ENCODE measurements around the gene SPSB2. TPM values are rescaled to one million over a fixed set of nuclear protein-coding genes. Genes with fewer than 3 reads are reported as not detected.
A peak's percentile ranks its signal among the peaks of the same experiment; 100 is the strongest.

SPSB2 gene
- total RNA-seq, 1 experiment from 2014 or later, result 38.3 TPM

- in situ Hi-C loops (cut with HindIII; ENCODE audit: low sequenced_read_pairs), result no loop called here
Measured at GRCh38 chr12:6837370-6838060, 35.6 kb downstream of the SPSB2 start.

GRCh38 chr12:6836851-6837250 is 36.3 kb downstream of the SPSB2 start:
- in situ Hi-C loops (cut with HindIII; ENCODE audit: low sequenced_read_pairs), result no loop called here
- no peak for DNase-seq (ENCODE audit: low spot score)

More at GRCh38 chr12:6837370-6838060, 35.6 kb downstream of the SPSB2 start:
- no peak for DNase-seq (ENCODE audit: low spot score)

GRCh38 chr12:6834873-6835272 is 38.2 kb downstream of the SPSB2 start:
- in situ Hi-C loops (cut with HindIII; ENCODE audit: low sequenced_read_pairs), result no loop called here
- no peak for DNase-seq (ENCODE audit: low spot score)

GRCh38 chr12:6834254-6834653 is 38.8 kb downstream of the SPSB2 start:
- no peak for DNase-seq (ENCODE audit: low spot score)
- in situ Hi-C loops (cut with HindIII; ENCODE audit: low sequenced_read_pairs), result no loop called here

DNA sequence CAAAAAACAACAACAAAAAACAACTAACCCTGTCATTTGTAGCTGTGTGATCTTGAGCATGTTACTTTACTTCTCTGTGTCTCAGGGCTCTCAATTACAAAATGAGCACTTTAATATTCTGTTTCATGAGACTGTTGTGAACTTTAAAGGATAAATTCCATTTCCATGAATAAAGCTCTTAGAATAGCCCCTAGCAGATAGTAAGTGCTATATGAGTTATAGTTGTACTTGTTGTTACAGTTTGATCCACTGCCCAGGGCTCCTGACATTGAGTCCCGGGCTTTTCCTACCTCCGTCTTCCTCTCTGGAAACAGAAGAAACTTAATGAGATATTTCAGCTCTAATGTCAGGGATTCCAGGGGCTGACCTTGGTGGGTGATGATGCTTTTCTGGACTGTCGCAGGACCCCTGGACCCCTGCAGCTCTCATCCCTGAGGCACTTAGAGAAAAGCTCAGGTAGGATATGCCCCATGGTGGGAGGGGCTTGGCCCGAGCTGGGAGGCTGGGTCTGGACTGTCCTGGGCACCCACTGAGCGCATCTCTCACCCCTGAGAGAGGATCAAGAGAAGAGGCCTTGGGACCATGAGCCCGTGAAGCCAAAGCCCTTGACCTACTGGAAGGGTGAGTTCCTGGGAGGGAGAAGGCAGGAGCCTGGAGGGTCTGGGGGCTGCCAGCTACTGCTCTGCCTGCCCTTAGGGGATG is 39.8 kb downstream of the SPSB2 start:
- DNase-seq (ENCODE audit: low spot score), result no peak
- in situ Hi-C loops (cut with HindIII; ENCODE audit: low sequenced_read_pairs), result no loop called here

DNA sequence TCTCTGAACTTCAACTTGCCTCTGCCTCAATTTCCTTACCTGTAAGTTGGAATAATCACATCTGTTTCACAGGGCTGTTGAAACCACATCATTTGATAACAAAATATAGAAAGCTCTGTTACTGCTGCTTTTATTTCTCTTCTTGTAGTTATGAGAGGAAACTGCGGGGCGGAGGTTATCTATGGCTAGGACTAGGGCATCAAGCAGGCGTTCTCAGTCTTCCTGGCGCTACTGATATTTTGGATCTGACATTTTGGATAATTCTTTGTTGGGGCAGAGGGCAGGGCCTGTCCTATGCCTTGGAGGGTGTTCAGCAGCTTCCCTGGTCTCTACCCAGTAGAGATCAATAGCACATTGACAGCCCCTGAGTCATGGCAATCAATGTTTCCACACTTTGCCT is 41.0 kb downstream of the SPSB2 start:
- in situ Hi-C loops (cut with HindIII; ENCODE audit: low sequenced_read_pairs), result no loop called here
- DNase-seq (ENCODE audit: low spot score), result no peak

DNA sequence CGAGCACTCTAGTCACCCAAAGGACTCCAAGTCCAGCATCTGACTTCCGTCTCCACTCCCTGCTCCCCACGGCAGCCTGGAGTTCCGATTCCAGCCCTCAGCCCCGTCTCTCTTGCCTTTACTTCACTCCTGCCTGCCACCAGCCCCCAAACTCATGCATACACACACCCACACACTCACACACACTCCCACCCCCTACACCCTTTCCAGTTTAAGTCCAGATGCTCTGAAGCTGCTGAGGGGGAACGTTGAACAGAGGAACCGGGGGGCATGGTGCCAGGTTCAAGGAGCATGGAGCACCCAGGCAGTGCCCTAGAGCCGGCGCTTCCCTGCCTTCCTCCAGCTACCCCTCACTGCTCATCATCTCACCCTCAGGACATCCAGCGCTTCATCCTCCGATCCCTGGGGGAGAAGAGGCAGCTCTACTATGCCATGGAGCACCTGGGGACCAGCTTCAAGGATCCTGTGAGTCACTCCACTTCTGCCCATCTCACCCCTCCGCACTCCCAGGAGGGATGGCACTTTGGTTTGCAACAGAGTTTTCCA is 41.6 kb downstream of the SPSB2 start:
- no peak for DNase-seq (ENCODE audit: low spot score)
- in situ Hi-C loops (cut with HindIII; ENCODE audit: low sequenced_read_pairs), result no loop called here

GRCh38 chr12:6830999-6831398 is 42.1 kb downstream of the SPSB2 start:
- in situ Hi-C loops (cut with HindIII; ENCODE audit: low sequenced_read_pairs), result no loop called here

GRCh38 chr12:6830286-6830890 is 42.7 kb downstream of the SPSB2 start:
- in situ Hi-C loops (cut with HindIII; ENCODE audit: low sequenced_read_pairs), result no loop called here
- no peak for DNase-seq (ENCODE audit: low spot score)

More at GRCh38 chr12:6830999-6831398, 42.1 kb downstream of the SPSB2 start:
- no peak for DNase-seq (ENCODE audit: low spot score)

DNA sequence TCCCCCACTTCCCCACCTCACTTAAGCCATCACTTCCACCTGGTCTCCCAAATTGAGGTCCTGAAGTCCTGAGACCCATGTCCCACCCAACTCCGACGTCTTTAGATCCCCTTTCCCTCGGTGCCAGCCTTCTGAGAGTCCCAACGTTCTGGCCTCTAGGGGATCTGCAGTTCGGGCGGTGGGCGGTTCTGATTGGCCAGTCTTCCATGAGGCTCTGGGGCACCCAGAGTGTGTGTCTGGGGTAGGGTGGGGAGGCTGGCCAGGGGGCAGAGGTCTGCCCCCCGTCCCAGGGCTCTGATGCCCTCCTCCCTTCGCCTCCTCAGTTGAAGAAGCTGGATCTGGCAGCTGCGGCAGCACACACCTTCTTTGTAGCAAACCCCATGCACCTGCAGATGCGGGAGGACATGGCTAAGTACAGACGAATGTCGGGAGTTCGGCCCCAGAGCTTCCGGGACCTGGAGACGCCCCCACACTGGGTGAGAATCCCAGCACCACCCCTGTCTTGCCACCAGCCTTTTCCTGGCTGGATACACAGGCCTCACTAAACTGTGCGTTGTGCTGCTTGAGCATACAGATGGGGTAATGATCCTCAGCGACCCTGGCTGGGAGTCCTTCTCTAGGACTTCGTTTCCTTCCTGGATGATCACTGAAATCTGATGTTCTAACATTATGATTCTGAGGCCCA is 43.4 kb downstream of the SPSB2 start:
- in situ Hi-C loops (cut with HindIII; ENCODE audit: low sequenced_read_pairs), result no loop called here
- DNase-seq (ENCODE audit: low spot score), result no peak

DNA sequence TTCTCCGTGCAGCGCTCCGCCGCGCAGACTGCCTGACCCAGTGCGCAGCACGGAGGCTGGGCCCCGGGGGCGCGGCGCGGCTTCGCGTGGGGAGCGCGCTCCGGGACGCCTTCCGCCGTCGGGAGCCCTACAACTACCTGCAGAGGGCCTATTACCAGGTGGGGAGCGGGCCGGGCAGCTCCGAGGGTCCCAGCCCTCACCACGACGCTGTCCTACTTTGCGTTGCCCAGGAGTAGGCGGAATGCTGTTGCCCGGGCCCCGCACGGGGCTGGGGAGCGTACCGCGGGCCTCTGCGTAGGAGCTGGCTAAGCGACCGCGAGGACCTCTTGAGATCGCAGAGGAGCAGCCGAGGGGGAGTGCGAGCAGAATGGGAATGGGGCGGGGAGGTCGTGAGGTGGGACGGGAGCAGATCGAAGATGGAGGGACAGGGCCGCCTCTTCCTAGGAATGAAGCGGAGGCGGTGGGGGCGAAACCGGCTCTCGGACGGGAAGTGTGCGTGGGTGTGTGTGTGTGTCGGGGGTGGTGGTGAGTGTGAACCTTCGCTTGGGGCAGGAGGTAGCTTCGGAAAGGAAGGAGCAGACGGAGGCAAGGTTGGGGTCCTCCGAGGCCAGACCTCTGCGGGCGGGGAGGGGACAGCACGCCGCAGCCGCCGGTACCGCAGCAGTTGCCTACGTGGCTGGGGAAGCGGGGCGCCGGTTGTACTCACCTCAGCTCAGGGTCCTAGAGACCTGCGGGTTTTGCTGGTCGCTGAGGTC is 44.1 kb downstream of the SPSB2 start:
- in situ Hi-C loops (cut with HindIII; ENCODE audit: low sequenced_read_pairs), result no loop called here

DNA sequence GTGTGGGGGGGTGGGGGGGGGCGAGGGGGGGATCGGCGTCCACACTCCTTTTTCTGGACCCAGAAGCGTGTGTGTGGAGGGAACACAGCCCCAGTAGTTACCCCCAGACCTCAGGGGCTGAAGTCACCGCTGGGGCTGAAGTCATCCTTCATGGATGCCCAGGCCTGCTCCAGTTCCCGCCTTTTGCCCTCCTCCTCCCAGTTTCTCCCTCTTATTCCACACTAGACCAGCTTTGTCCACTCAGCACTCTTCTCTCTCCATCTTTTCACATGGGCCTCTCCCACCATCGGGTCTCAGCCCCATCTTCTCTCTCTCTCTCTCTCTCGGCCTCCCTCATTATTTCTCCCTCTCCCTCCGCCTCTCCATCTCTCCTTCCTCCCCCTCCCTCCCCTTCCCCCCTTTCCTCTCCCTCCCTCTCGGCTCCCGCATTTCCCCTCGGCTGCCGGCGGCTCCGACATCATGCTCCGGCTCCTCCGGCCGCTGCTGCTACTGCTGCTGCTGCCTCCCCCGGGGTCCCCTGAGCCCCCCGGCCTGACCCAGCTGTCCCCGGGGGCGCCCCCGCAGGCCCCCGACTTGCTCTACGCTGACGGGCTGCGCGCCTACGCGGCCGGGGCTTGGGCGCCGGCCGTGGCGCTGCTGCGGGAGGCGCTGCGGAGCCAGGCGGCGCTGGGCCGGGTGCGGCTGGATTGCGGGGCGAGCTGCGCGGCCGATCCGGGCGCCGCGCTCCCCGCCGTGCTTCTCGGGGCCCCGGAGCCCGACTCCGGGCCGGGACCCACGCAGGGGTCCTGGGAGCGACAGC is 44.9 kb downstream of the SPSB2 start, which contains the start of gene P3H3:
TSS of gene P3H3 (plus strand) at position 426 of the 799 bp plus-strand sequence. CDS start at position 460, 34 bp downstream.
- in situ Hi-C loops (cut with HindIII; ENCODE audit: low sequenced_read_pairs), result no loop called here
- DNase-seq (ENCODE audit: low spot score), result peak; percentile 76

More for the DNA sequence above, 44.1 kb downstream of the SPSB2 start:
- peak; percentile 82 for DNase-seq (ENCODE audit: low spot score)

DNA sequence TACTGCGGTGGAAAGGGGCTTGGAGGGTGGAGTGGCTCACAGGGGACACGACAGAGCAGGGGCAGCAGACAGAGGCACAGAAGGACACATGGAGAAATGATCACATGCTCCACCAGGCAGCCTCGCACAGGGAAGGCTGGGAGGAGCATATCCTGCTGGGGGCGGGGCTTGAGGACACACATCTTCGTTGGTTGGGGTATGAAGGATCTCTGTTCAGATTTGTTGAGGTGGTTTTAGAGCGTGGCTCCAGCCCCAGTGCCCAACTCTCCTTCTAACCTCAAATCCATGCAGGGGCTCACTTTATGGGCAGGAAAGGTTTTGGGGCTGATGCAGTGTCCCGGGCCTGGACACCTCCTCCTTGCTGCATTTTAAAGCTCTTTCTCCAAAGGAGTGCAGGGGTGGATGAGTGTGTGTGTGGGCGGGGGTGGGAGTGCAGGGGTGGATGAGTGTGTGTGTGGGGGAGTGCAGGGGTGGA is 45.6 kb downstream of the SPSB2 start:
- in situ Hi-C loops (cut with HindIII; ENCODE audit: low sequenced_read_pairs), result no loop called here
- DNase-seq (ENCODE audit: low spot score), result peak; percentile 96

GRCh38 chr12:6826734-6827436 is 46.2 kb downstream of the SPSB2 start:
- in situ Hi-C loops (cut with HindIII; ENCODE audit: low sequenced_read_pairs), result no loop called here

GRCh38 chr12:6826125-6826733 is 46.9 kb downstream of the SPSB2 start:
- in situ Hi-C loops (cut with HindIII; ENCODE audit: low sequenced_read_pairs), result no loop called here
- DNase-seq (ENCODE audit: low spot score), result no peak

More at GRCh38 chr12:6826734-6827436, 46.2 kb downstream of the SPSB2 start:
- no peak for DNase-seq (ENCODE audit: low spot score)

DNA sequence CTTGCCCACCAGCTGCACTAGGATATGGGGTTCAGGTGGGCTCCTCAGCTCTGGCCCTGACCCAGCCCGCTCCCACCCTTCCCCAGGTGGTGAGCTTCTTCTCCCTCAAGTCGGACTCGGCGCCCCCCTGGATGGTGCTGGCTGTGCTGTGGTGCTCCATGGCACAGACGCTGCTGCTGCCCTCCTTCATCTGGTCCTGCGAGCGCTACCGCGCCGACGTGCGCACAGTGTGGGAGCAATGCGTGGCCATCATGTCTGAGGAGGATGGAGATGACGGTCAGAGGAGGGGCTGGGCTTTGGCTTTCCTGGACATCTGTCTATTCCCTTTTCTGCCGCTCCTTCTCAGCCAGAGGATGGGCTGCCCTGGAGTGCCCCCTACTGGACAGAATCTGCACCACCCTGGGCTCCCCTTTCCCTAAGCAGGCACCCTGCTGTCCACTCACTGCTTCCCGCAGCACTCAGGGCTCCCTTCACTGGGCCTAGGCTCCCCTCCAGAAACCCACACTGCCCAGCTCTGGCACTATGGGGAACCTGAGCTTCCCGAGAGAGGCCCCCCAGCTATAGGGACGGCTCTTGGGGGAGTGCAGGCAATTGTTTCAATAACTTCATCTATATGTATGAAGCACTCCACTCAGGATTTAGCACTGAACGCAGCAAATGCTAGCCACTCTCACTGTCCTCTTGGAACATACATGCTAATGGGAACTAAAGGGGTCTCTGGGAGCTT is 47.5 kb downstream of the SPSB2 start:
- in situ Hi-C loops (cut with HindIII; ENCODE audit: low sequenced_read_pairs), result no loop called here
- peak; percentile 94 for DNase-seq (ENCODE audit: low spot score)

Measured in G401 (cell line).